Panc1 (cell line): ENCODE measurements around the gene MECR.

Experiments
- CTCF ChIP-seq: fragments of 450-650 bp; IDR thresholded peaks from 2 replicates; pipeline ENCODE4 v1.5.1; 2017; ENCODE audit warnings: mild to moderate bottlenecking
- POLR2AphosphoS5 ChIP-seq: IDR thresholded peaks from 2 replicates; pipeline ENCODE4 v1.6.1; 2012; ENCODE audit warnings: mild to moderate bottlenecking, low read depth, low read length, moderate library complexity
- SIN3A ChIP-seq: IDR thresholded peaks from 2 replicates; pipeline ENCODE4 v1.6.1; 2012; ENCODE audit warnings: low read depth, mild to moderate bottlenecking, low read length, moderate library complexity, borderline replicate concordance; ENCODE audit not compliant: insufficient read depth

GRCh38 chr1:29176576-29176975 lies 54.2 kb downstream of the MECR start:
- TF ChIP-seq CTCF (no peak), POLR2AphosphoS5 (no peak), SIN3A (no peak)
